ENCODE results near the gene CASKIN2.

The CASKIN2 gene

GRCh38 chr17:75557075-75557851 lies 41.9 kb upstream of the CASKIN2 start:
- DNase-seq (ENCODE audit: low read depth, low spot score) = no peak
- WGBS (ENCODE audit: insufficient coverage, insufficient read length) = no CpG with 5 or more reads among the region's 15 CpGs
- no peak overlapping the region for H3K4me3 ChIP-seq (ENCODE audit: low read length)
- H3K4me1 ChIP-seq (ENCODE audit: control insufficient read depth, insufficient read depth, low read length) = no peaks in the 10 kb centered on the region
- H3K27ac ChIP-seq (ENCODE audit: low read length) = no peak overlapping the region
- peaks cover 3% of the 10 kb centered on the region; the same call in 1 of the 2 replicates for H3K36me3 ChIP-seq (ENCODE audit: control insufficient read depth, insufficient read depth, low read length)
- H3K9me3 ChIP-seq (ENCODE audit: control insufficient read depth, insufficient read depth, low read length) = no peaks in the 10 kb centered on the region
- H3K27me3 ChIP-seq (ENCODE audit: control insufficient read depth, insufficient read depth, low read length) = no peaks in the 10 kb centered on the region

DNA sequence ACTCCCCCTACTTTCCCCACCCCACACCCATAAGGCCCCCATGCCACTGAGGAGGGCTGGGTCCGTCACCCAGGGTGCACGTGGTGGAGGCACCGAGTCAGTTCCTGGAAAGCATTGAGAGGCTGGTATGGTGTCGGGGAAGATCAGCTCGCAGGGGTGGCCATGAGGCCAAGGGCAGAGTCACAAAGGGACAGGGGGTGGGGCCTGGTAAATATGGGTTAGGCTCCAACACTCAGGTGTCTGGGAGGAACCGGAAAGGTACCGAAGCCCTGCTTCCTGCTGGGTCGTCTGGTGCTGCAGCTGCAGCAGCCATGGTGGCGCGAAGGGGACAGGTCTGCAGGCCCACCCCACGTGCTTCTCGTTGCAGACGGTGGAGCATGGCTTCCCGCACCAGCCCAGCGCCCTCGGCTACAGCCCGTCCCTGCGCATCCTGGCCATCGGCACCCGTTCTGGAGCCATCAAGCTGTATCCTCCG lies 40.4 kb upstream of the CASKIN2 start:
- H3K9me3 ChIP-seq (ENCODE audit: control insufficient read depth, insufficient read depth, low read length) = no peaks in the 10 kb centered on the region
- DNase-seq (ENCODE audit: low read depth, low spot score) = no peak
- H3K36me3 ChIP-seq (ENCODE audit: control insufficient read depth, insufficient read depth, low read length) = peaks cover 3% of the 10 kb centered on the region; the same call in 1 of the 2 replicates
- H3K27ac ChIP-seq (ENCODE audit: low read length) = no peak overlapping the region
- H3K4me1 ChIP-seq (ENCODE audit: control insufficient read depth, insufficient read depth, low read length) = peaks cover 1% of the 10 kb centered on the region; the same call in 1 of the 2 replicates
- H3K4me3 ChIP-seq (ENCODE audit: low read length) = no peak overlapping the region
- no CpG with 5 or more reads among the region's 21 CpGs for WGBS (ENCODE audit: insufficient coverage, insufficient read length)
- no peaks in the 10 kb centered on the region for H3K27me3 ChIP-seq (ENCODE audit: control insufficient read depth, insufficient read depth, low read length)

- DNase-seq (ENCODE audit: low read depth, low spot score) = no peak
- WGBS (ENCODE audit: insufficient coverage, insufficient read length) = no CpG with 5 or more reads among the region's 8 CpGs
- no peaks in the 10 kb centered on the region for H3K9me3 ChIP-seq (ENCODE audit: control insufficient read depth, insufficient read depth, low read length)
- H3K27ac ChIP-seq (ENCODE audit: low read length) = no peak overlapping the region
- peaks cover 7% of the 10 kb centered on the region for H3K4me1 ChIP-seq (ENCODE audit: control insufficient read depth, insufficient read depth, low read length)
- H3K27me3 ChIP-seq (ENCODE audit: control insufficient read depth, insufficient read depth, low read length) = no peaks in the 10 kb centered on the region
- H3K4me3 ChIP-seq (ENCODE audit: low read length) = no peak overlapping the region
- no peaks in the 10 kb centered on the region for H3K36me3 ChIP-seq (ENCODE audit: control insufficient read depth, insufficient read depth, low read length)
These were observed 38.2 kb upstream of the CASKIN2 start for GRCh38 chr17:75553295-75554110.

DNA sequence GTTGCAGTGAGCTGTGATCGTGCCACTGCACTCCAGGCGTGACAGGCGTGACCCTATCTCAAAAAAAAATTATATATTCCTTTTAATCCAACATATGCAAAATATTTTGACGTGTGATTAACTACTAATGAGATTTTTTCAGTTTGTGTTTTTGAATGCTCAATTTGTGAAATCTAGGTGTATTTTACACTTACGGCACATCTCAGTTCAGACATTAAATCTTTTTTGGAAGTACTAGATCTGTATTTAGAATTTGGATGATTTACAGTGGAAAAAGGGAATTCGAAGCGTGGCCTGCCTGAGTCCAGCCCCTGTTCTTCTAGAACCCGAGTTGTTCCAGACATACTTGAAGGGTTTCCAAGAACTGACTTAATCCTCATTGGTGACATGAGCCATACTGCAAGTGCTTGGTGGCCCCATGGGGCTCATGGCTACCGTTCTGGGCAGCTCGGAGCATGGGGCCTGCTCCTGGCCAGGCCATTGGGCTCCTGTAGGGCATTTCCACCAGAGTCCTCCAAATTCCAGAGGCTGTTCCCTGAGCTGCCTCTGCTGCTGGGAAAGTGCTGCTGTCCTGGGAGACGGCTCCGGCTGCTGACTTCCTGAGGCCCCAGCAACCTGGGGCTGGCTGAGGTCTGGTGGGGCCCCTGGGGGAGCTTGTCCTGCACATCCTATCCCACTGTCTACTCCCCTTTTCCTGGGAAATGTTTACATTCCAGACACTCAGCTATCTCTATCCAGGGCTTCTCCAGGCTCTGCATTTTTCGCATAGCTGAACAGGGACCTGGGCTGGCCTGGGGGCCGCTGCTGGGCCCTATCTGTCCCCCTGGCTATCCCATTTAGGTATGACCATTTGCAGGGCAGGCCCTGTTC lies 37.3 kb upstream of the CASKIN2 start:
- H3K27ac ChIP-seq (ENCODE audit: low read length) = no peak overlapping the region

GRCh38 chr17:75551266-75551665 lies 35.9 kb upstream of the CASKIN2 start:
- H3K27ac ChIP-seq (ENCODE audit: low read length) = no peak overlapping the region
- no peaks in the 10 kb centered on the region for H3K9me3 ChIP-seq (ENCODE audit: control insufficient read depth, insufficient read depth, low read length)
- peaks cover 7% of the 10 kb centered on the region for H3K4me1 ChIP-seq (ENCODE audit: control insufficient read depth, insufficient read depth, low read length)
- no peaks in the 10 kb centered on the region for H3K27me3 ChIP-seq (ENCODE audit: control insufficient read depth, insufficient read depth, low read length)
- H3K4me3 ChIP-seq (ENCODE audit: low read length) = no peak overlapping the region
- DNase-seq (ENCODE audit: low read depth, low spot score) = no peak
- WGBS (ENCODE audit: insufficient coverage, insufficient read length) = no CpG with 5 or more reads among the region's 7 CpGs
- H3K36me3 ChIP-seq (ENCODE audit: control insufficient read depth, insufficient read depth, low read length) = no peaks in the 10 kb centered on the region

More for the DNA sequence above, 37.3 kb upstream of the CASKIN2 start:
- no peak for DNase-seq (ENCODE audit: low read depth, low spot score)
- Histone ChIP-seq H3K9me3 (ENCODE audit: control insufficient read depth, insufficient read depth, low read length) (no peaks in the 10 kb centered on the region), H3K27me3 (ENCODE audit: control insufficient read depth, insufficient read depth, low read length) (no peaks in the 10 kb centered on the region), H3K4me1 (ENCODE audit: control insufficient read depth, insufficient read depth, low read length) (peaks cover 7% of the 10 kb centered on the region), H3K36me3 (ENCODE audit: control insufficient read depth, insufficient read depth, low read length) (no peaks in the 10 kb centered on the region), H3K4me3 (ENCODE audit: low read length) (no peak overlapping the region)
- WGBS (ENCODE audit: insufficient coverage, insufficient read length) = no CpG with 5 or more reads among the region's 14 CpGs

DNA sequence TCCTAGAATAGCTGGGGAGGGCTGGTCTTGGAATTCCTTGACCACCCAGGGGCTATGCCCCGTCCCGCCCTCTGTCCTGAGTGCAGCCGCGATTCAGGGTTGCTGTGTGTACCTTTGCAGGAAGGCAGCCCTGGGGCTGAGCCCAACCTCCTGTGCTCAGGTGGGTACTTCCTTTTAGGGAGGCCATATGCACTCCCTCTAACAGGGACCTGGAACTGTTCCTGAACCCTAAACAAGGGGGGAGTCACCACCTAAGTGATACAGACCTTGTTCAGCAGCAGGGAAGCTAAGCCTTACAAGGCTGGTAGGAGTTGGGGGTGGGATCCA lies 34.8 kb upstream of the CASKIN2 start:
- WGBS (ENCODE audit: insufficient coverage, insufficient read length) = no CpG with 5 or more reads among the region's 4 CpGs

GRCh38 chr17:75549246-75550138 lies 34.2 kb upstream of the CASKIN2 start:
- no peaks in the 10 kb centered on the region for H3K36me3 ChIP-seq (ENCODE audit: control insufficient read depth, insufficient read depth, low read length)
- no CpG with 5 or more reads among the region's 22 CpGs for WGBS (ENCODE audit: insufficient coverage, insufficient read length)
- H3K27me3 ChIP-seq (ENCODE audit: control insufficient read depth, insufficient read depth, low read length) = no peaks in the 10 kb centered on the region
- no peak overlapping the region for H3K27ac ChIP-seq (ENCODE audit: low read length)
- DNase-seq (ENCODE audit: low read depth, low spot score) = peak; percentile 57
- H3K9me3 ChIP-seq (ENCODE audit: control insufficient read depth, insufficient read depth, low read length) = no peaks in the 10 kb centered on the region
- H3K4me1 ChIP-seq (ENCODE audit: control insufficient read depth, insufficient read depth, low read length) = peaks cover 7% of the 10 kb centered on the region
- peak overlapping the region; percentile 31; the same call in 1 of the 2 replicates for H3K4me3 ChIP-seq (ENCODE audit: low read length)

More for the DNA sequence above, 34.8 kb upstream of the CASKIN2 start:
- H3K36me3 ChIP-seq (ENCODE audit: control insufficient read depth, insufficient read depth, low read length) = no peaks in the 10 kb centered on the region
- H3K4me1 ChIP-seq (ENCODE audit: control insufficient read depth, insufficient read depth, low read length) = peaks cover 7% of the 10 kb centered on the region
- H3K27me3 ChIP-seq (ENCODE audit: control insufficient read depth, insufficient read depth, low read length) = no peaks in the 10 kb centered on the region
- DNase-seq (ENCODE audit: low read depth, low spot score) = no peak
- H3K9me3 ChIP-seq (ENCODE audit: control insufficient read depth, insufficient read depth, low read length) = no peaks in the 10 kb centered on the region
- peak overlapping the region; percentile 31; the same call in 1 of the 2 replicates for H3K4me3 ChIP-seq (ENCODE audit: low read length)
- H3K27ac ChIP-seq (ENCODE audit: low read length) = no peak overlapping the region

GRCh38 chr17:75548813-75549212 lies 33.5 kb upstream of the CASKIN2 start:
- Histone ChIP-seq H3K4me3 (ENCODE audit: low read length) (no peak overlapping the region), H3K36me3 (ENCODE audit: control insufficient read depth, insufficient read depth, low read length) (no peaks in the 10 kb centered on the region), H3K9me3 (ENCODE audit: control insufficient read depth, insufficient read depth, low read length) (no peaks in the 10 kb centered on the region), H3K27me3 (ENCODE audit: control insufficient read depth, insufficient read depth, low read length) (no peaks in the 10 kb centered on the region), H3K27ac (ENCODE audit: low read length) (no peak overlapping the region), H3K4me1 (ENCODE audit: control insufficient read depth, insufficient read depth, low read length) (peaks cover 8% of the 10 kb centered on the region)
- DNase-seq (ENCODE audit: low read depth, low spot score) = no peak
- WGBS (ENCODE audit: insufficient coverage, insufficient read length) = no CpG with 5 or more reads among the region's 5 CpGs

- no peaks in the 10 kb centered on the region for H3K36me3 ChIP-seq (ENCODE audit: control insufficient read depth, insufficient read depth, low read length)
- no CpG with 5 or more reads among the region's 9 CpGs for WGBS (ENCODE audit: insufficient coverage, insufficient read length)
- no peak for DNase-seq (ENCODE audit: low read depth, low spot score)
- H3K4me3 ChIP-seq (ENCODE audit: low read length) = no peak overlapping the region
- H3K4me1 ChIP-seq (ENCODE audit: control insufficient read depth, insufficient read depth, low read length) = peaks cover 8% of the 10 kb centered on the region
- H3K27ac ChIP-seq (ENCODE audit: low read length) = no peak overlapping the region
- H3K27me3 ChIP-seq (ENCODE audit: control insufficient read depth, insufficient read depth, low read length) = no peaks in the 10 kb centered on the region
- no peaks in the 10 kb centered on the region for H3K9me3 ChIP-seq (ENCODE audit: control insufficient read depth, insufficient read depth, low read length)
These were observed 31.8 kb upstream of the CASKIN2 start for GRCh38 chr17:75547091-75547490.

Data from iPS DF 6.9 (cell line).